ENCODE data around the gene CDH4. TPM values are rescaled to one million over a fixed set of nuclear protein-coding genes. Genes with fewer than 3 reads are reported as not detected.

CDH4 gene
- total RNA-seq, 1 experiment from 2014 or later, result 5.3 TPM

GRCh38 chr20:61967300-61967699, 715.2 kb downstream of the CDH4 start:
- Mint-ChIP-seq H3K4me1 (peaks cover 12% of the 10 kb centered on the region), H3K27me3 (ENCODE audit: low read depth) (no peaks in the 10 kb centered on the region), H3K4me3 (no peak overlapping the region), H3K27ac (no peak overlapping the region), H3K36me3 (peaks cover 6% of the 10 kb centered on the region), H3K9me3 (peaks cover 3% of the 10 kb centered on the region)
- ATAC-seq (no peak), DNase-seq (ENCODE audit: low spot score) (no peak)
- TF ChIP-seq NFE2L1 (CRISPR knock-in tag; IDR thresholded peaks at IDR 0.05) (no peak), SP1 (CRISPR knock-in tag; conservative IDR thresholded peaks at IDR 0.05) (no peak), ZNF396 (CRISPR knock-in tag; IDR thresholded peaks at IDR 0.05; ENCODE audit: borderline replicate concordance) (no peak), HMGA2 (CRISPR knock-in tag; IDR thresholded peaks at IDR 0.05) (no peak), PREB (CRISPR knock-in tag; IDR thresholded peaks at IDR 0.05; ENCODE audit: borderline replicate concordance) (no peak), ZNF121 (CRISPR knock-in tag; IDR thresholded peaks at IDR 0.05) (no peak), KAT7 (CRISPR knock-in tag; IDR thresholded peaks at IDR 0.05; ENCODE audit: borderline replicate concordance) (no peak), TCF7 (CRISPR knock-in tag; IDR thresholded peaks at IDR 0.05; ENCODE audit: low read depth) (no peak), NFATC4 (CRISPR knock-in tag; IDR thresholded peaks at IDR 0.05) (no peak), PRRX2 (CRISPR knock-in tag; IDR thresholded peaks at IDR 0.05) (no peak), ZNF317 (CRISPR knock-in tag; IDR thresholded peaks at IDR 0.05; ENCODE audit: borderline replicate concordance, low read depth) (no peak), HMGXB4 (CRISPR knock-in tag; IDR thresholded peaks at IDR 0.05) (no peak)
- TF ChIP-seq, protein P1, sequence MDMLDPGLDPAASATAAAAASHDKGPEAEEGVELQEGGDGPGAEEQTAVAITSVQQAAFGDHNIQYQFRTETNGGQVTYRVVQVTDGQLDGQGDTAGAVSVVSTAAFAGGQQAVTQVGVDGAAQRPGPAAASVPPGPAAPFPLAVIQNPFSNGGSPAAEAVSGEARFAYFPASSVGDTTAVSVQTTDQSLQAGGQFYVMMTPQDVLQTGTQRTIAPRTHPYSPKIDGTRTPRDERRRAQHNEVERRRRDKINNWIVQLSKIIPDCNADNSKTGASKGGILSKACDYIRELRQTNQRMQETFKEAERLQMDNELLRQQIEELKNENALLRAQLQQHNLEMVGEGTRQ (CRISPR knock-in tag; IDR thresholded peaks at IDR 0.05), result no peak
- TF ChIP-seq, protein P2, sequence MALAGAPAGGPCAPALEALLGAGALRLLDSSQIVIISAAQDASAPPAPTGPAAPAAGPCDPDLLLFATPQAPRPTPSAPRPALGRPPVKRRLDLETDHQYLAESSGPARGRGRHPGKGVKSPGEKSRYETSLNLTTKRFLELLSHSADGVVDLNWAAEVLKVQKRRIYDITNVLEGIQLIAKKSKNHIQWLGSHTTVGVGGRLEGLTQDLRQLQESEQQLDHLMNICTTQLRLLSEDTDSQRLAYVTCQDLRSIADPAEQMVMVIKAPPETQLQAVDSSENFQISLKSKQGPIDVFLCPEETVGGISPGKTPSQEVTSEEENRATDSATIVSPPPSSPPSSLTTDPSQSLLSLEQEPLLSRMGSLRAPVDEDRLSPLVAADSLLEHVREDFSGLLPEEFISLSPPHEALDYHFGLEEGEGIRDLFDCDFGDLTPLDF (CRISPR knock-in tag; IDR thresholded peaks at IDR 0.05), result no peak
- CTCF ChIA-PET, result interaction anchor here (0.8 kb wide), 1 partner anchor 44 kb away, joined by 3 read pairs; no protein-coding TSS in a partner anchor
- POLR2A ChIA-PET, result no interaction called here

- TF ChIP-seq ZNF671 (CRISPR knock-in tag; IDR thresholded peaks at IDR 0.05), result no peak
- TF ChIP-seq RORB (CRISPR knock-in tag; IDR thresholded peaks at IDR 0.05), result no peak
- TF ChIP-seq E2F4 (CRISPR knock-in tag; IDR thresholded peaks at IDR 0.05; ENCODE audit: borderline replicate concordance, low read depth), result no peak
- no peak for TF ChIP-seq TEAD1 (CRISPR knock-in tag; IDR thresholded peaks at IDR 0.05)
- TF ChIP-seq ZNF219 (CRISPR knock-in tag; IDR thresholded peaks at IDR 0.05; ENCODE audit: borderline replicate concordance), result no peak
- TF ChIP-seq TEAD4 (CRISPR knock-in tag; IDR thresholded peaks at IDR 0.05), result no peak
- TF ChIP-seq NR1H2 (CRISPR knock-in tag; IDR thresholded peaks at IDR 0.05), result no peak
- TF ChIP-seq, protein P3, sequence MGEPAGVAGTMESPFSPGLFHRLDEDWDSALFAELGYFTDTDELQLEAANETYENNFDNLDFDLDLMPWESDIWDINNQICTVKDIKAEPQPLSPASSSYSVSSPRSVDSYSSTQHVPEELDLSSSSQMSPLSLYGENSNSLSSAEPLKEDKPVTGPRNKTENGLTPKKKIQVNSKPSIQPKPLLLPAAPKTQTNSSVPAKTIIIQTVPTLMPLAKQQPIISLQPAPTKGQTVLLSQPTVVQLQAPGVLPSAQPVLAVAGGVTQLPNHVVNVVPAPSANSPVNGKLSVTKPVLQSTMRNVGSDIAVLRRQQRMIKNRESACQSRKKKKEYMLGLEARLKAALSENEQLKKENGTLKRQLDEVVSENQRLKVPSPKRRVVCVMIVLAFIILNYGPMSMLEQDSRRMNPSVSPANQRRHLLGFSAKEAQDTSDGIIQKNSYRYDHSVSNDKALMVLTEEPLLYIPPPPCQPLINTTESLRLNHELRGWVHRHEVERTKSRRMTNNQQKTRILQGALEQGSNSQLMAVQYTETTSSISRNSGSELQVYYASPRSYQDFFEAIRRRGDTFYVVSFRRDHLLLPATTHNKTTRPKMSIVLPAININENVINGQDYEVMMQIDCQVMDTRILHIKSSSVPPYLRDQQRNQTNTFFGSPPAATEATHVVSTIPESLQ (CRISPR knock-in tag; IDR thresholded peaks at IDR 0.05), result no peak
- TF ChIP-seq TCF7 (CRISPR knock-in tag; IDR thresholded peaks at IDR 0.05; ENCODE audit: low read depth), result no peak
- TF ChIP-seq CDX4 (CRISPR knock-in tag; IDR thresholded peaks at IDR 0.05; ENCODE audit: borderline replicate concordance), result no peak
- no peak for TF ChIP-seq PREB (CRISPR knock-in tag; IDR thresholded peaks at IDR 0.05; ENCODE audit: borderline replicate concordance)
- no peak for TF ChIP-seq RELA (CRISPR knock-in tag; IDR thresholded peaks at IDR 0.05; ENCODE audit: borderline replicate concordance)
- peaks cover 15% of the 10 kb centered on the region for H3K36me3 Mint-ChIP-seq
- peaks cover 11% of the 10 kb centered on the region for H3K4me1 Mint-ChIP-seq
- POLR2A ChIA-PET, result no interaction called here
- no peak for DNase-seq (ENCODE audit: low spot score)
- H3K27me3 Mint-ChIP-seq (ENCODE audit: low read depth), result no peaks in the 10 kb centered on the region
- peaks cover 4% of the 10 kb centered on the region for H3K9me3 Mint-ChIP-seq
- CTCF ChIA-PET, result no interaction called here
- no peak overlapping the region for H3K4me3 Mint-ChIP-seq
- no peak overlapping the region for H3K27ac Mint-ChIP-seq
- no peak for ATAC-seq
Observed at GRCh38 chr20:61968036-61968810, 716.2 kb downstream of the CDH4 start.
